ENCODE data around the gene CCNJL.

The CCNJL gene

DNA sequence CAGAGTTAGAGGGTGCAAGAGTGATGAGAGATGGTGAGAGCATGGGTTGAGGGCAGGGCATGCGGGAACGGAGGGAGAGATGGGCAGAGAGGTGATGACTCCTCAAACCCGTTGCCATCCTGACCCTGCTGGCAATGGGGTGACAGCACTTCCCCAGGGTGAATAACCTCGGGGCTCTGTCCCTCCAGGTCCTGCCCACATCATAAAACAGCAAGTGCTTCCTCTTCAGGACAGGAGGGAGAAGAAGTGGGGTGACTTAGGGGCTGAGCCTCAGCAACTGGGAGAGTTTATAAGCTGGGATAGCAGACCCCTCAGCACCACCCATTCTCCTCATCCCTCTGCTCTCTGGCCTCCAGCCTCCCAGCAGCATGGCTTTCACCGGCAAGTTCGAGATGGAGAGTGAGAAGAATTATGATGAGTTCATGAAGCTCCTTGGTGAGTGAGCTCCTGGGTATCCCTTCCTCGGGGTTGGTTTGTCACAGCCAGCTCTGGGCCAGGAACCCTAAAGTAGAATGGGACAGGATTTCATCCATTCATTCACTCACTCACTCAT, 83.1 kb downstream of the CCNJL start, which contains the start of gene FABP6:
Gene FABP6 (plus strand): TSS at position 317 of the 553 bp plus-strand sequence. CDS start 52 bp downstream, at position 369.
- no peak for DNase-seq (ENCODE audit: low read depth, low spot score)

DNA sequence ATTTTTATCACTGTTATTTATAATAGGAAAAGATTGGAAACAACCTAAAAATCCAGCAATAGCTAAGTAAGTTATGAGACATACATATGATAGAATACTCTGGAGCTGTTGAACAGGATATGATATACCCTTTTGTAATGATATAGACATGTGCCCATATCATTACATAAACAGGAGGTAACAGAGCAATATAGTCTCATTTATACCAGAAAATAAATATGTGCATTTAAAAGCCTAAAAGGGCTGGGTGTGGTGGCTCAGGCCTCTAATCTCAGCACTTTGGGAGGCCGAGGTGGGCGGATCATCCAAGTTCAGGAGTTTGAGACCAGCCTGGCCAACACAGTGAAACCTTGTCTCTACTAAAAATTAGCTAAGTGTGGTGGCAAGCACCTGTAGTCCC, 85.4 kb downstream of the CCNJL start:
- DNase-seq (ENCODE audit: low read depth, low spot score), result no peak

DNA sequence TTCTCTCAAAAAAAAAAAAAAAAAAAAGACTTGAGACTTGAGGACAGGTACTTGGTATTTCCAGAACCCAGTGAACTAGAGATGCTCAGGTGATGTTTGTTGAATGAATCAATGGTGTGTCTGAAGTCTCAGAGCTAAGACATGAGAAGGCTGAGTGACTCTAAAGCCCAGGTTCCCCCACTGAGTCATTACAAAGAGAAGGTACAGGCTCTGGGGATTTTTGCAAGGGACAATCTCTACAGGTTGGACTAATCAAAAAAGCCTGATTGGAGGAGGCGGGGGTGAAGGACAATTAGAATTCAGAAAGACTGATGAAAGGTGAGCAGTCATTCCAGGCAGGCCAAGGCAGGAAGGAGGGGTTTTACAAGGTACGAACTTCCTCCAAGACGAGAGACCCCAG, 91.3 kb downstream of the CCNJL start:
- DNase-seq (ENCODE audit: low read depth, low spot score), result no peak

DNA sequence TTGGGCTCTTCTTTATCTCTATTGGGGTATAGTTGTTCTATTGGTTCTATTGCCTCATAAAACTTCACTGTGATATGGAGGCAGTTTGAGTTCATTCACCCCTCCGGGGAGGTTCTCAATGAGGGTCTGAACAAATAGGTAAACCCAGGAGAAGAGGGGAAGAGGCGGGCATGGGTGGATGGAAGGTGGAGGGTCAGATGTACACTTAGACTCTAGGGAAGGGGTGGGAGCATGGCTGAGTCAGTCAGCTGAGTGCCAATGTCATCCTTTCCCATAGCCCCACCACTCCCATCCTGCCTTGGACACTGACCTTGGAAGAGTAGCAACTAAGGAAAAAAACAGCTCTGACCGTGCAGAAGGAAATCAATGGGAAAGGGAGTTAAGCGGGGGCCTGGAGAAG, 93.0 kb downstream of the CCNJL start:
- no peak for DNase-seq (ENCODE audit: low read depth, low spot score)

DNA sequence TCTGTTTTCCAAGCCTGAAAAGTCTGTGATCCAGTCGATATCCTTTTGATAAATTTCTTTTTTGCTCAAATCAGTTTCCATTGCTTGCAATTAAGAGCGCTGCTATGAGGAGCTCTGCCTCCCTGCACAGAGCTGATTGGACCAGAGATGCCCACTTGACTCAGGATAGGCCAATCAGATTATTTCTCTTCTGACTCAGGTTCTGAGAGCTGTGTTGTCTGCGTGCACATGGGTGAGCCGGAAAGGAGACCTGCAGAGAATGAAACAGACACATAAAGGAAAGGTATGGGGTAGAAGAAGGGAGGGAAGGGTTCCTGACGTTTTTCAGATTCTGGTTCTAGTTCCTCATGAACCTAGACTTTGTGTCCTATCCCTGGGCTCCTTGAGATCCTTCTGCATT, 98.8 kb downstream of the CCNJL start:
- DNase-seq (ENCODE audit: low read depth, low spot score), result no peak

DNA sequence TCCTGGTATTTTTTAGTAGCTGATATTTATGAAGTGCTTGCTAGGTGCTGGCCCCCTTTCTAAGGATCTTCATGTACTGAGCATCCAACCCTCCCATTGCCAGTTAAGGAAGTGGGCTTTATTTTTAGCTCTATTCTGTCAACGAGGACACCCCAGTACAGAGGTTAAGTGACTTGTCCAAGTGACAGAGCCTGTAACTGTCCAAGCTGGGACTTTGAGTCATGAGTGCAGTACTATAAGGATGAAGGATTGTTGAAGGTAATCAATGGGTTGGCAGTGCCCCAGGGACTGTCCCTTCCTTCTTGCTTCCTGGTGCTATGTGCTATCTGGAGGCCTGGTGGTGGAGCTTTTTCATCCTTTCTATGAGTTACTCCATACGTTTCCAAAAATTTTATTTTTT, 101.0 kb downstream of the CCNJL start:
- no peak for DNase-seq (ENCODE audit: low read depth, low spot score)

DNA sequence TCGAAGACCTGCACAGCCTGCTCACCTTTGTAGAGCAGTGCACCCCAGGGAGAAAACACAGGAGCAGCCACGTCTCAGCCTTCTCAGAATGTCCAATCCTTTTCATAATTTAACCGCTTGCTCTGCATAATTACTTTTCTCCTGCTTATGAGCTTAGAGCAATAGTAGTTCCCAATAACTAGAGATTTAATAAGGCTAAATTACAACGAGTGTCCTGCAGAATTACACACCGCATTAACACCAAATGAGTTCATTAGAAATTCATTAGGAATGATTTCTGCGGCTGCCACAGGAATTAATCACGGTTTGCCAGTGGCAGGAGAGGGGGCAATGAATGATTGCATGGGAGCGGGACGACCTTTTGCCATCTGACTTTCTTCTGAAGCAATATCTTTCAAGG, 101.8 kb downstream of the CCNJL start:
- no peak for DNase-seq (ENCODE audit: low read depth, low spot score)

DNA sequence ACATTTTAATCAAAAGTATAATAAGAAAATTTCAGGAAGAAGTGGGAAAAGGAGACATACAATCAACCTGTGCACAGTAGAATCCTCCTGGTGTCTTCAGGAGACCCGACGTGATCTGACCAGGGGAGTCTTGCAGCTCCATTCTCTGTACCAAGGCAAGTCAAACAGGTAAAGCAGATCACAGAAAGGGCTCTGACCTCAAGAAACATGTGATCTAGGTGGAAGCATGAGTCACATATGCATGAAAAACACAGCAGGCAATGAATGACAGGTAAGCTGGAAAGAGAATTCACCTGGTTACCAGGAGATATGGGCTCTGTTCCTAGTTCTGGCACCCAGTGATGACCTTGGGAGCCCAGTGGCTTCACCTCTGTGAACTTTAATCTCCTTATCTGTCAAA, 102.4 kb downstream of the CCNJL start:
- no peak for DNase-seq (ENCODE audit: low read depth, low spot score)

DNA sequence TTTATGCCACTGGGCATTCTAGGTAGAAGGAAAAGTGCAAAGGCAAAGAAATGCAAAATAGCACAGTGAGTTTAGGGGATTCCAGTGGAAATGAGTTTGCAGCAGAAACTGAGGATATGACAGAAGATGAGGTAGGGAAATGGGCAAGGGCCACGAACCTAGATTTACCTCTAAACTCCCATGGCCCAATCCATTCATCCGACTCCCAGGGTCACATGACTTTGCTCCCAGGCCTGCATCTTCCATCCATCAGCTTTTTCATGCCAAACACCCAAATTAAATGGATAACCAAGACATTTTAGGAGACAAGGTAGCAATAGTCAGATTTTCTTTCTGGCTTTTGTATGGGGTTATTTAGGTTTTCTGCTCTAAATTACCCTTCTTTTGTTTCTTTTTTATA, 105.3 kb downstream of the CCNJL start:
- DNase-seq (ENCODE audit: low read depth, low spot score), result no peak
